Activated CD4-positive, alpha-beta T cell treated with anti-CD3 and anti-CD28 coated beads, Interleukin-2, amount 50 U/mL, for 16 hours (primary cell): ENCODE measurements around the gene RNASE11.
"Not testable (repeated sequence)": the region's sequence is repeated elsewhere in the genome, so short reads cannot be mapped to it uniquely, and the experiment has no call there.

Experiments used
- DNase-seq: peaks from one replicate; pipeline ENCODE4 v3.0.0-alpha.2; 2020

Gene RNASE11

GRCh38 chr14:20587489-20588154, at the start of gene RNASE11:
RNASE11 (minus strand) TSS chr14:20588001.
- DNase-seq = peak; percentile 48

GRCh38 chr14:20632831-20633691, 45.3 kb upstream of the RNASE11 start:
- peak; percentile 92 for DNase-seq

GRCh38 chr14:20632448-20632830, 44.6 kb upstream of the RNASE11 start:
- DNase-seq = peak; percentile 54

GRCh38 chr14:20631880-20632389, 44.1 kb upstream of the RNASE11 start:
- DNase-seq = no peak

- peak; percentile 82 for DNase-seq
These were observed 43.5 kb upstream of the RNASE11 start for GRCh38 chr14:20631023-20631879.

GRCh38 chr14:20630340-20631022, 42.7 kb upstream of the RNASE11 start:
- peak; percentile 82 for DNase-seq

GRCh38 chr14:20628063-20628854, 40.5 kb upstream of the RNASE11 start:
- DNase-seq = no peak

GRCh38 chr14:20627346-20628027, 39.7 kb upstream of the RNASE11 start:
- DNase-seq = no peak

GRCh38 chr14:20626274-20626673, 38.5 kb upstream of the RNASE11 start:
- DNase-seq = no peak

GRCh38 chr14:20624495-20625070, 36.8 kb upstream of the RNASE11 start:
- DNase-seq = peak; percentile 75

GRCh38 chr14:20623798-20624197, 36.0 kb upstream of the RNASE11 start:
- peak; percentile 62 for DNase-seq

GRCh38 chr14:20622816-20623291, 35.1 kb upstream of the RNASE11 start:
- DNase-seq = no peak

- no peak for DNase-seq
These were observed 33.1 kb upstream of the RNASE11 start for GRCh38 chr14:20620798-20621478.

- not testable (repeated sequence) for DNase-seq
These were observed 31.9 kb upstream of the RNASE11 start for GRCh38 chr14:20619688-20620087.

- no peak for DNase-seq
These were observed 30.5 kb upstream of the RNASE11 start for GRCh38 chr14:20618271-20618749.

- no peak for DNase-seq
These were observed 29.6 kb upstream of the RNASE11 start for GRCh38 chr14:20617138-20618003.

- no peak for DNase-seq
These were observed 28.2 kb upstream of the RNASE11 start for GRCh38 chr14:20615996-20616395.

- DNase-seq = peak; percentile 46
These were observed 26.4 kb upstream of the RNASE11 start for GRCh38 chr14:20614038-20614840.
